Measurements from ENCODE around the gene ZNF511. TPM values are rescaled to one million over a fixed set of nuclear protein-coding genes. Genes with fewer than 3 reads are reported as not detected.

The ZNF511 gene
- total RNA-seq, 1 experiment from 2014 or later, result 89.4 TPM

DNA sequence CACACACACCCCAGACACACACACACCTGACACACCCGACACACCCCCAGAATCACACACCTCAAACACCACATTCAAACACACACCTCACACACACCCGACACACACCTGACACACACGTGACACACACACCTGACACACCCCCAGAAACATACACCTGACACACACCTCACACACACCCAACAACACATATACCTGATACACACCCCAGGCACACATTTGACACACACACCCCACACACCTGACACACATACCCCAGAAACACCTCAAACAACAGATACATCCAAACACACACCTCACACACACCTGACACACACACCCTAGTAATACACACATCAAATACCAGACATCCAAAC, 28.6 kb downstream of the ZNF511 start:
- peaks cover 9 to 11% of the 10 kb centered on the region in 2 experiments for H3K9me3 Mint-ChIP-seq
- 100% methylated on average over 3 of the region's 3 CpGs for WGBS (ENCODE audit: extremely low coverage, insufficient read length, low lambda C conversion rate)
- Histone ChIP-seq H3K4me2 (ENCODE audit: insufficient read depth, insufficient read length, low read length) (no peak overlapping the region), H3K4me1 (ENCODE audit: insufficient read depth, low read length) (no peaks in the 10 kb centered on the region), H3K79me2 (ENCODE audit: insufficient read depth, low read length) (no peaks in the 10 kb centered on the region), H3K14ac (ENCODE audit: insufficient read depth, low read length) (no peak overlapping the region), H3K9me3 (ENCODE audit: control insufficient read depth, low read depth, low read length) (no peaks in the 10 kb centered on the region), H2BK120ac (ENCODE audit: low read depth, low read length, poor library complexity, severe bottlenecking) (no peak overlapping the region), H3K18ac (ENCODE audit: insufficient read length, low read depth, low read length) (no peak overlapping the region), H3K9ac (ENCODE audit: extremely low read depth, insufficient read length, low read length) (no peak overlapping the region), H3K79me1 (ENCODE audit: insufficient read depth, low read depth, low read length, poor library complexity, severe bottlenecking) (no peaks in the 10 kb centered on the region), H3T11ph (ENCODE audit: low read length) (no peak overlapping the region), H3K23ac (ENCODE audit: insufficient read length, low read depth, low read length) (no peak overlapping the region), H3K56ac (ENCODE audit: insufficient read length, low read depth, low read length) (no peak overlapping the region), H4K8ac (replicated peaks; ENCODE audit: insufficient read length, low read depth, low read length) (no peak overlapping the region), H2BK15ac (ENCODE audit: low read depth, low read length) (no peak overlapping the region), H2AFZ (ENCODE audit: low read length) (no peak overlapping the region), H2BK12ac (ENCODE audit: insufficient read length, low read depth, low read length) (no peak overlapping the region), H3K27ac (ENCODE audit: insufficient read length, low read depth, low read length) (no peak overlapping the region), H2BK20ac (ENCODE audit: low read depth, low read length, poor library complexity, severe bottlenecking) (no peak overlapping the region), H3K23me2 (ENCODE audit: insufficient read length, low read depth, low read length, poor library complexity, severe bottlenecking) (peaks cover 9% of the 10 kb centered on the region), H4K20me1 (ENCODE audit: control insufficient read depth, insufficient read depth, insufficient read length) (no peaks in the 10 kb centered on the region), H2BK5ac (ENCODE audit: insufficient read length, low read length) (no peak overlapping the region), H4K5ac (ENCODE audit: insufficient read length, low read depth, low read length) (no peak overlapping the region), H3K4ac (ENCODE audit: low read depth, low read length) (no peak overlapping the region), H4K91ac (ENCODE audit: insufficient read length, low read depth, low read length) (no peak overlapping the region), H3K27me3 (ENCODE audit: insufficient read depth, low read length) (peaks cover 39% of the 10 kb centered on the region), H2AK5ac (ENCODE audit: insufficient read length, low read length) (no peak overlapping the region)
- H3K27me3 Mint-ChIP-seq (ENCODE audit: low read depth), result peaks cover 29% of the 10 kb centered on the region
- H3K36me3 Mint-ChIP-seq (ENCODE audit: insufficient read depth in 1 of 3, low read depth in 3 of 3), result no peaks in the 10 kb centered on the region; a peak in 1 of 7 replicates
- no peak for DNase-seq
- TF ChIP-seq, protein P1, sequence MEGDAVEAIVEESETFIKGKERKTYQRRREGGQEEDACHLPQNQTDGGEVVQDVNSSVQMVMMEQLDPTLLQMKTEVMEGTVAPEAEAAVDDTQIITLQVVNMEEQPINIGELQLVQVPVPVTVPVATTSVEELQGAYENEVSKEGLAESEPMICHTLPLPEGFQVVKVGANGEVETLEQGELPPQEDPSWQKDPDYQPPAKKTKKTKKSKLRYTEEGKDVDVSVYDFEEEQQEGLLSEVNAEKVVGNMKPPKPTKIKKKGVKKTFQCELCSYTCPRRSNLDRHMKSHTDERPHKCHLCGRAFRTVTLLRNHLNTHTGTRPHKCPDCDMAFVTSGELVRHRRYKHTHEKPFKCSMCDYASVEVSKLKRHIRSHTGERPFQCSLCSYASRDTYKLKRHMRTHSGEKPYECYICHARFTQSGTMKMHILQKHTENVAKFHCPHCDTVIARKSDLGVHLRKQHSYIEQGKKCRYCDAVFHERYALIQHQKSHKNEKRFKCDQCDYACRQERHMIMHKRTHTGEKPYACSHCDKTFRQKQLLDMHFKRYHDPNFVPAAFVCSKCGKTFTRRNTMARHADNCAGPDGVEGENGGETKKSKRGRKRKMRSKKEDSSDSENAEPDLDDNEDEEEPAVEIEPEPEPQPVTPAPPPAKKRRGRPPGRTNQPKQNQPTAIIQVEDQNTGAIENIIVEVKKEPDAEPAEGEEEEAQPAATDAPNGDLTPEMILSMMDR (conservative IDR thresholded peaks at IDR 0.05), result no peak
- no peak overlapping the region for H3K4me3 Mint-ChIP-seq
- peaks cover 0 to 2% of the 10 kb centered on the region in 2 experiments; a peak in 1 of 4 replicates for H3K4me1 Mint-ChIP-seq
- no peak overlapping the region for H3K27ac Mint-ChIP-seq
